DOHH2 (cell line): ENCODE measurements around the gene NOSTRIN.

Experiments used
- H3F3A ChIP-seq: fragments of 200-600 bp; sonication (generic), shearing (Covaris generic); 2 replicates; pipeline ENCODE4 v1.6.0; 2016; ENCODE audit warnings: antibody characterized with exemption, mild to moderate bottlenecking; ENCODE audit not compliant: control insufficient read depth, insufficient read depth
- H3K27ac ChIP-seq: fragments of 200-600 bp; sonication (generic); 2 replicates; pipeline ENCODE4 v1.5.1; 2014; ENCODE audit warnings: low read depth, mild to moderate bottlenecking, low read length, moderate library complexity
- H3K27me3 ChIP-seq: fragments of 200-600 bp; sonication (generic); 2 replicates; pipeline ENCODE4 v1.6.1; 2014; ENCODE audit warnings: mild to moderate bottlenecking, low read length, mixed read lengths; ENCODE audit not compliant: control insufficient read depth
- H3K36me3 ChIP-seq: fragments of 200-600 bp; sonication (generic); 2 replicates; pipeline ENCODE4 v1.6.1; 2014; ENCODE audit warnings: mild to moderate bottlenecking, low read length, moderate library complexity, mixed read lengths; ENCODE audit not compliant: control insufficient read depth
- H3K4me1 ChIP-seq: fragments of 200-600 bp; sonication (generic); 2 replicates; pipeline ENCODE4 v1.6.1; 2014; ENCODE audit warnings: mild to moderate bottlenecking, low read length, mixed read lengths; ENCODE audit not compliant: control insufficient read depth
- H3K4me2 ChIP-seq: fragments of 200-600 bp; sonication (generic); 2 replicates; pipeline ENCODE4 v1.6.0; 2014; ENCODE audit warnings: mild to moderate bottlenecking, low read length, moderate library complexity
- H3K4me3 ChIP-seq: fragments of 200-600 bp; sonication (generic); 2 replicates; pipeline ENCODE4 v1.5.1; 2014; ENCODE audit warnings: mild to moderate bottlenecking, low read length, mixed read lengths
- H3K79me2 ChIP-seq: fragments of 200-600 bp; sonication (generic); 2 replicates; pipeline ENCODE4 v1.6.1; 2014; ENCODE audit warnings: mild to moderate bottlenecking, low read length, mixed read lengths; ENCODE audit not compliant: control insufficient read depth
- H3K9me2 ChIP-seq: fragments of 200-600 bp; sonication (generic); replicated peaks from 2 replicates; pipeline ENCODE4 v1.6.1; 2014; ENCODE audit warnings: mild to moderate bottlenecking, low read length, mixed read lengths; ENCODE audit not compliant: control insufficient read depth
- H3K9me3 ChIP-seq: fragments of 200-600 bp; sonication (generic); 2 replicates; pipeline ENCODE4 v1.6.1; 2014; ENCODE audit warnings: antibody characterized with exemption, low read length, mixed read lengths; ENCODE audit not compliant: control insufficient read depth, insufficient read depth
- H4K20me1 ChIP-seq: fragments of 200-600 bp; sonication (generic); 2 replicates; pipeline ENCODE4 v1.6.0; 2014; ENCODE audit warnings: low read depth, mild to moderate bottlenecking, antibody characterized with exemption, low read length, moderate library complexity; ENCODE audit not compliant: control insufficient read depth, insufficient read depth
- EZH2phosphoT487 ChIP-seq: fragments of 200-600 bp; sonication (generic); IDR thresholded peaks from 2 replicates; pipeline ENCODE4 v1.6.1; 2017; ENCODE audit warnings: borderline replicate concordance, mild to moderate bottlenecking, antibody characterized with exemption, low read length, moderate library complexity, mixed read lengths
- TF ChIP-seq, protein P1 (sequence below): fragments of 200-600 bp; sonication (generic); IDR thresholded peaks from one replicate; pipeline ENCODE4 v1.5.1; 2014; ENCODE audit warnings: antibody characterized with exemption, mild to moderate bottlenecking, low read depth, low read length; ENCODE audit not compliant: poor library complexity, severe bottlenecking

Gene NOSTRIN, protein sequence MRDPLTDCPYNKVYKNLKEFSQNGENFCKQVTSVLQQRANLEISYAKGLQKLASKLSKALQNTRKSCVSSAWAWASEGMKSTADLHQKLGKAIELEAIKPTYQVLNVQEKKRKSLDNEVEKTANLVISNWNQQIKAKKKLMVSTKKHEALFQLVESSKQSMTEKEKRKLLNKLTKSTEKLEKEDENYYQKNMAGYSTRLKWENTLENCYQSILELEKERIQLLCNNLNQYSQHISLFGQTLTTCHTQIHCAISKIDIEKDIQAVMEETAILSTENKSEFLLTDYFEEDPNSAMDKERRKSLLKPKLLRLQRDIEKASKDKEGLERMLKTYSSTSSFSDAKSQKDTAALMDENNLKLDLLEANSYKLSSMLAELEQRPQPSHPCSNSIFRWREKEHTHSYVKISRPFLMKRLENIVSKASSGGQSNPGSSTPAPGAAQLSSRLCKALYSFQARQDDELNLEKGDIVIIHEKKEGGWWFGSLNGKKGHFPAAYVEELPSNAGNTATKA

DNA sequence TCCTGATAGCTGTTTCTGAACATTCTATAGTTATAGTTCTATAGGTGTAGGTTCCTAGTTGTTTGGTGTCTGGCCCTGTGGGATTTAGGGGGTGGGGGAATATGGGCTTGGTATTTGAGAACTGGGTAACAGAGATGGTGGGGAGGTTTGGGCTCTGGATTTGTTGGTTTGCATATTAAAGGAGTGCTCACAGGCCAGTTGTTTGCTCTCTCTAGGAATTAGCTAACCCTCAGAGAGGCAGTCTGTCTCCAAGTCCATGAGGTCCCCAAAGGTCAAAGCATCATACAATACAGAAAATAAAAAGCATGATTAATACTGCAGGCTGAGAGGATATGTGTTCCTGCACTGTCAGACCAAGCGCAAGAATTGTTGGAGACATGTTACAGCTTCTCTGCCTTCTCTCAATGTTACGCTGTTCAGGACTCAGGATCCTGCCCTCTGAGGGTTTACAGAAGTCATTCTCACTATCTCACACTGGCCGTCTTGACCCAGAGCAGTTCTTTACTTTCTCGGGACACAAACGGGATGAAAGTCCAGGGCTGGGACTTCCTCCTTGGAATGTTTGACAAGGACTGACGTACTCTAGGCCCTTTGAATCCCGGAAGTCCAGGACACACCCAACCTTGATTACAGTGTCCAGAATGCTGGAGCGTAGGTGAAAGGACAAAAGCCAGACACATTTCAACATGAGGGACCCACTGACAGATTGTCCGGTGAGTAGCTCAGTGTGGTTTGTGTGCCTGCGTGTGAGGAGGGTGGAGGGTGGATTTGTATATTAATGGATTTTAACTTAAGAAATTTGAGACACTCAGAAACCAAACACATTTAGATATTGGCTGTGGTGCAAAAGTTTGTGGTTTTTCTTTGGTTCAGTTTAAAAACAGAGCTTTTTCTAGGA lies at the start of gene NOSTRIN:
Gene NOSTRIN, plus strand, starts transcription at position 677 of the 898 bp plus-strand sequence. Its CDS starts 10 bp downstream, at position 687.
- Histone ChIP-seq H3K27ac (no peak within 1 kb of the TSS), H3K4me2 (no peak within 1 kb of the TSS)

DNA sequence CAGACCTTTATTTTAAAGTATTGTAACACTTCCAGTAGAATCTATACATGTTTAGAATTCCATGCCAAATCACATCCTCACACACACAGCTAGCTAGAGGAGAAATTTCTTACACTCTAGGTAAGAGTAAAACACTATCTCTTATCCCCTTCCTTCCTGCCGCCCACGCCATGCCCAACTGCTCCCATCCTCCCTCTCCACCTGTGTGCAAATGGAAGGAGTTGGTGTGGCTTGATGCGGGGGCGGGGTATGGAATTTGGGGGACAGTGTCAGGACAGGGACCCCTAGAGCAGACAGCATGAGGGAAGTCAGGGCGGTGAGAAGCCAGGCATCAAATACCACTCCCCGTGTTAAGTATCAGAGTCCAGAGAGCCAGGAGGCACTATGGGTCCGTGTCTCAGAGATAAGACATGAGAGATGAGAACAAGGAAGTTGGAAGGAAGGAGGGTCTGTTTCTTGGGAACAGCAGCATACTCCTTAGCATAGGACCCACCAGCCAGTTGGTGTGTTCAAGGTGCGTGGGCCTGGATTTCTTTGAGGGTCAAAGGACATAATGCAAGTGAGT lies 48.6 kb upstream of the NOSTRIN start:
- H4K20me1 ChIP-seq: no peaks in the 10 kb centered on the region
- no peaks in the 10 kb centered on the region for H3K27me3 ChIP-seq
- no peaks in the 10 kb centered on the region for H3K4me1 ChIP-seq
- no peak overlapping the region for H3K4me2 ChIP-seq
- no peaks in the 10 kb centered on the region for H3K79me2 ChIP-seq
- no peaks in the 10 kb centered on the region for H3F3A ChIP-seq
- TF ChIP-seq EZH2phosphoT487: no peak
- TF ChIP-seq, protein P1, sequence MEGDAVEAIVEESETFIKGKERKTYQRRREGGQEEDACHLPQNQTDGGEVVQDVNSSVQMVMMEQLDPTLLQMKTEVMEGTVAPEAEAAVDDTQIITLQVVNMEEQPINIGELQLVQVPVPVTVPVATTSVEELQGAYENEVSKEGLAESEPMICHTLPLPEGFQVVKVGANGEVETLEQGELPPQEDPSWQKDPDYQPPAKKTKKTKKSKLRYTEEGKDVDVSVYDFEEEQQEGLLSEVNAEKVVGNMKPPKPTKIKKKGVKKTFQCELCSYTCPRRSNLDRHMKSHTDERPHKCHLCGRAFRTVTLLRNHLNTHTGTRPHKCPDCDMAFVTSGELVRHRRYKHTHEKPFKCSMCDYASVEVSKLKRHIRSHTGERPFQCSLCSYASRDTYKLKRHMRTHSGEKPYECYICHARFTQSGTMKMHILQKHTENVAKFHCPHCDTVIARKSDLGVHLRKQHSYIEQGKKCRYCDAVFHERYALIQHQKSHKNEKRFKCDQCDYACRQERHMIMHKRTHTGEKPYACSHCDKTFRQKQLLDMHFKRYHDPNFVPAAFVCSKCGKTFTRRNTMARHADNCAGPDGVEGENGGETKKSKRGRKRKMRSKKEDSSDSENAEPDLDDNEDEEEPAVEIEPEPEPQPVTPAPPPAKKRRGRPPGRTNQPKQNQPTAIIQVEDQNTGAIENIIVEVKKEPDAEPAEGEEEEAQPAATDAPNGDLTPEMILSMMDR: no peak
- H3K9me2 ChIP-seq: no peaks in the 10 kb centered on the region
- H3K27ac ChIP-seq: no peak overlapping the region
- H3K36me3 ChIP-seq: no peaks in the 10 kb centered on the region
- H3K4me3 ChIP-seq: no peak overlapping the region
- H3K9me3 ChIP-seq: no peaks in the 10 kb centered on the region

More for the DNA sequence above, at the start of gene NOSTRIN:
- no peaks in the 10 kb centered on the region for H3K79me2 ChIP-seq
- no peaks in the 10 kb centered on the region for H3F3A ChIP-seq
- H3K36me3 ChIP-seq: no peaks in the 10 kb centered on the region
- no peak within 1 kb of the TSS for H3K4me3 ChIP-seq
- no peaks in the 10 kb centered on the region for H3K9me2 ChIP-seq
- H3K4me1 ChIP-seq: peaks cover 17% of the 10 kb centered on the region
- no peaks in the 10 kb centered on the region for H4K20me1 ChIP-seq
- no peaks in the 10 kb centered on the region for H3K27me3 ChIP-seq
- H3K9me3 ChIP-seq: no peaks in the 10 kb centered on the region
- TF ChIP-seq, protein P1: no peak
- TF ChIP-seq EZH2phosphoT487: no peak

DNA sequence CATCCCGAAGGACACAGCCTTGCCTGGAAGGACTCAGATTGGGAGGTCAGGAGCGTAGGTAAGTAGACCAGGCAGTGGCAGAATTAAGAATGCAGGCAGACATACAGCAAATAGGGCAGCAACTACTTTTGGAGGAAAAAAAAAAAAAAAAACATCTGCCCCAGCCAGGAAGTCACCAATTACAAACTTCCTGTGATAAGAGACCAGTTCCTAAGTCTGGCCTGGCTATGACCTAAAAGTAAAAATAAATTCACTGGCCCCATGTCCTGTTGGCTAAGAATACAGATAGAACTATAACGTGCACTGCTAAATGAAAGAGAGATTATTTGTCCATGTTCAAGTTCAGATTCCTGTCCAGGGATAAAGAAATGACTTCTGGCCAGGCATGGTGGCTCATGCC lies 45.2 kb upstream of the NOSTRIN start:
- Histone ChIP-seq H3K4me2 (no peak overlapping the region), H3K4me3 (no peak overlapping the region), H3K9me3 (no peaks in the 10 kb centered on the region), H3K79me2 (no peaks in the 10 kb centered on the region), H3K27ac (no peak overlapping the region), H3F3A (no peaks in the 10 kb centered on the region), H3K27me3 (no peaks in the 10 kb centered on the region), H3K4me1 (no peaks in the 10 kb centered on the region), H3K9me2 (no peaks in the 10 kb centered on the region), H3K36me3 (no peaks in the 10 kb centered on the region), H4K20me1 (no peaks in the 10 kb centered on the region)
- TF ChIP-seq, protein P1: no peak
- no peak for TF ChIP-seq EZH2phosphoT487
